DND-41 (cell line): Measurements from ENCODE around the gene CDH2.

ENCODE experiments used
- ATAC-seq: fragments of 200-7000 bp; cut with Tn5 transposase; 3 replicates; pipeline ENCODE4 v1.9.1; 2021; ENCODE audit warnings: low read depth; ENCODE audit not compliant: insufficient read depth
- DNase-seq: peaks from one replicate; pipeline ENCODE4 v3.0.0-alpha.2; 2020
- H2AFZ ChIP-seq: 2 replicates; pipeline ENCODE4 v1.6.0; 2012; ENCODE audit warnings: low read depth, low read length
- H3K27ac ChIP-seq: 2 replicates; pipeline ENCODE4 v1.5.1; 2012; ENCODE audit warnings: low read length, inconsistent platforms
- H3K27me3 ChIP-seq: fragments of 200-600 bp; sonication (generic); 2 replicates; pipeline ENCODE4 v1.6.0; 2012; ENCODE audit warnings: low read length, mild to moderate bottlenecking, inconsistent platforms; ENCODE audit not compliant: insufficient read depth, poor library complexity
- H3K36me3 ChIP-seq: 2 replicates; pipeline ENCODE4 v1.5.1; 2012; ENCODE audit warnings: low read length, inconsistent platforms; ENCODE audit not compliant: insufficient read depth
- H3K4me1 ChIP-seq: 2 replicates; pipeline ENCODE4 v1.5.1; 2012; ENCODE audit warnings: mild to moderate bottlenecking, low read length; ENCODE audit not compliant: insufficient read depth
- H3K4me2 ChIP-seq: 2 replicates; pipeline ENCODE4 v1.6.0; 2012; ENCODE audit warnings: mild to moderate bottlenecking, moderate library complexity, low read length, inconsistent platforms; ENCODE audit not compliant: insufficient read depth
- H3K4me3 ChIP-seq, 2 experiments: fragments of 200-600 bp in 1 of 2; shearing (Covaris generic) in 1 of 2; 2 replicates each; pipeline ENCODE4 v1.5.1; 2012 to 2016; ENCODE audit warnings: inconsistent platforms in 2 of 2, low read length in 2 of 2, mild to moderate bottlenecking in 2 of 2, low read depth in 1 of 2, moderate library complexity in 1 of 2
- H3K79me2 ChIP-seq: 2 replicates; pipeline ENCODE4 v1.6.0; 2012; ENCODE audit warnings: low read length, inconsistent platforms; ENCODE audit not compliant: insufficient read depth
- H3K9ac ChIP-seq: 2 replicates; pipeline ENCODE4 v1.6.0; 2012; ENCODE audit warnings: low read depth, mild to moderate bottlenecking, inconsistent platforms, low read length, moderate library complexity
- H3K9me3 ChIP-seq: 2 replicates; pipeline ENCODE4 v1.5.1; 2012; ENCODE audit warnings: low read length, moderate library complexity, mild to moderate bottlenecking, inconsistent platforms; ENCODE audit not compliant: insufficient read depth, severe bottlenecking
- H4K20me1 ChIP-seq: 2 replicates; pipeline ENCODE4 v1.6.0; 2012; ENCODE audit warnings: low read length; ENCODE audit not compliant: insufficient read depth
- CTCF ChIP-seq: IDR thresholded peaks from 2 replicates; pipeline ENCODE4 v1.5.1; 2012; ENCODE audit warnings: borderline replicate concordance, low read length, moderate library complexity, mild to moderate bottlenecking; ENCODE audit not compliant: poor library complexity, severe bottlenecking; ENCODE audit errors: extremely low read depth
- EZH2 ChIP-seq: IDR thresholded peaks from 3 replicates; pipeline ENCODE4 v1.6.1; 2012; ENCODE audit warnings: borderline replicate concordance, low read depth, mild to moderate bottlenecking, moderate library complexity, low read length, inconsistent platforms; ENCODE audit not compliant: severe bottlenecking

The CDH2 gene

DNA sequence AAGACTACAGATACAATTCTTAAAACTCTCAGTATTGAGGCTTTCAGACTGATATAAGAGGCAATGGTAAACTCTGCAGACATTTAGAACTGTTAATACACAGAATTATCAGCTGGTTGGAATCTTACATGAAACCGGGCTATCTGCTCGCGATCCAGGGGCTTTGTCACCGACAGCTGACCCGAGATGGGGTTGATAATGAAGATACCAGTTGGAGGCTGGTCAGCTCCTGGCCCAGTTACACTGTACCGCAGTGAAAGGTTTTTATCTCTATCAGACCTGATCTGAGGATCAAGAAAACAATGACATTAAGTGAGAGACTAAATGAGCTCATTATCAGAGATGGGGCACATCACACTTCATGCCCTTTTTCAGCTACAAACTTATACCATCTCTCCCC, 167.3 kb downstream of the CDH2 start:
- DNase-seq (no peak), ATAC-seq (no peak)
- no peaks in the 10 kb centered on the region for H3K27me3 ChIP-seq
- H4K20me1 ChIP-seq = no peaks in the 10 kb centered on the region
- H3K4me2 ChIP-seq = no peak overlapping the region
- TF ChIP-seq EZH2 (no peak), CTCF (no peak)
- no peaks in the 10 kb centered on the region for H3K9me3 ChIP-seq
- no peak overlapping the region for H2AFZ ChIP-seq
- H3K36me3 ChIP-seq = peaks cover 18% of the 10 kb centered on the region; the same call in 1 of the 2 replicates
- no peaks in the 10 kb centered on the region for H3K4me1 ChIP-seq
- H3K79me2 ChIP-seq = no peaks in the 10 kb centered on the region
- H3K27ac ChIP-seq = no peak overlapping the region
- no peak overlapping the region for H3K4me3 ChIP-seq
- no peak overlapping the region for H3K9ac ChIP-seq

DNA sequence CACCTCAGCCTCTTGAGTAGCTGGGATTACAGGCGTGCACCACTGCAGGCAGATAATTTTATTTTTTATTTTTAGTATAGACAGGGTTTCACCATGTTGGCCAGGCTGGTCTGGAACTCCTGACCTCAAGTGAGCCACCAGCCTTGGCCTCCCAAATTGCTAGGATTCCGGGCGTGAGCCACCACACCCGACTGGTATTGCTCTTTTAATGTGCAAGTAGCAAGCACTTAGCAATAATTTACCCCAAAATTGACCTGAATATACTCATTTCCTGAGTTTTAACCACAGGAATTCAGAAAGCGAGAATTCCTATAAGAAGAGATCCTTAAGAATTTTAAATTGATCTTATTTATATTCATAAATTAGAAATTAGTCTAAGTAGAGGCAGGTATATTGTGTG, 169.1 kb downstream of the CDH2 start:
- Histone ChIP-seq H3K79me2 (no peaks in the 10 kb centered on the region), H4K20me1 (no peaks in the 10 kb centered on the region), H3K9ac (no peak overlapping the region), H3K27me3 (no peaks in the 10 kb centered on the region), H3K4me1 (no peaks in the 10 kb centered on the region), H3K4me3 (no peak overlapping the region), H3K9me3 (no peaks in the 10 kb centered on the region), H3K36me3 (peaks cover 26% of the 10 kb centered on the region), H3K4me2 (no peak overlapping the region), H2AFZ (no peak overlapping the region), H3K27ac (no peak overlapping the region)
- TF ChIP-seq EZH2 (no peak), CTCF (no peak)
- DNase-seq (no peak), ATAC-seq (no peak)

- Histone ChIP-seq H3K4me2 (no peak overlapping the region), H3K79me2 (no peaks in the 10 kb centered on the region), H3K27me3 (no peaks in the 10 kb centered on the region), H3K4me3 (no peak overlapping the region), H3K9ac (no peak overlapping the region), H2AFZ (no peak overlapping the region), H3K4me1 (no peaks in the 10 kb centered on the region), H4K20me1 (no peaks in the 10 kb centered on the region), H3K27ac (no peak overlapping the region), H3K36me3 (peaks cover 31% of the 10 kb centered on the region), H3K9me3 (no peaks in the 10 kb centered on the region)
- no peak for ATAC-seq
- no peak for DNase-seq
- no peak for TF ChIP-seq CTCF
- no peak for TF ChIP-seq EZH2
Observed at GRCh38 chr18:28005164-28005563, 171.8 kb downstream of the CDH2 start.

- no peak overlapping the region for H2AFZ ChIP-seq
- H3K4me2 ChIP-seq = no peak overlapping the region
- DNase-seq (no peak), ATAC-seq (no peak)
- H3K4me3 ChIP-seq = no peak overlapping the region
- H3K36me3 ChIP-seq = peaks cover 35% of the 10 kb centered on the region
- H4K20me1 ChIP-seq = no peaks in the 10 kb centered on the region
- H3K27me3 ChIP-seq = no peaks in the 10 kb centered on the region
- TF ChIP-seq CTCF = no peak
- TF ChIP-seq EZH2 = no peak
- H3K9ac ChIP-seq = no peak overlapping the region
- H3K27ac ChIP-seq = no peak overlapping the region
- no peaks in the 10 kb centered on the region for H3K79me2 ChIP-seq
- no peaks in the 10 kb centered on the region for H3K9me3 ChIP-seq
- no peaks in the 10 kb centered on the region for H3K4me1 ChIP-seq
Observed at GRCh38 chr18:28004606-28005005, 172.3 kb downstream of the CDH2 start.
